GM23338 (cell line): ENCODE results near the gene ARHGAP32. TPM values are rescaled to one million over a fixed set of nuclear protein-coding genes. Genes with fewer than 3 reads are reported as not detected.

Experiments used
- ATAC-seq: fragments of 200-7000 bp; cut with Tn5 transposase; 3 replicates; pipeline ENCODE4 v1.9.1; 2020
- DNase-seq: peaks from one replicate; pipeline ENCODE4 v3.0.0-alpha.2; 2015; ENCODE audit warnings: low spot score
- H2AFZ ChIP-seq: fragments of 200-600 bp; sonication (generic); 2 replicates; pipeline ENCODE4 v1.8.0; 2016; ENCODE audit warnings: antibody characterized with exemption, mild to moderate bottlenecking, moderate library complexity
- H3F3A ChIP-seq: fragments of 200-600 bp; sonication (generic); replicated peaks from 2 replicates; pipeline ENCODE4 v1.8.0; 2017; ENCODE audit warnings: antibody characterized with exemption, mixed run types, low read depth
- H3K27ac ChIP-seq: fragments of 200-600 bp; sonication (generic); 2 replicates; pipeline ENCODE4 v1.6.1; 2016; ENCODE audit warnings: low read depth
- H3K27me3 ChIP-seq: fragments of 200-600 bp; sonication (generic); 2 replicates; pipeline ENCODE4 v1.8.0; 2016; ENCODE audit warnings: mild to moderate bottlenecking, mixed run types, moderate library complexity; ENCODE audit not compliant: insufficient read depth
- H3K36me3 ChIP-seq: fragments of 200-600 bp; sonication (generic); 2 replicates; pipeline ENCODE4 v1.8.0; 2016; ENCODE audit warnings: mild to moderate bottlenecking; ENCODE audit not compliant: insufficient read depth
- H3K4me1 ChIP-seq: fragments of 200-600 bp; sonication (generic); 2 replicates; pipeline ENCODE4 v1.8.0; 2016; ENCODE audit warnings: mild to moderate bottlenecking, moderate library complexity; ENCODE audit not compliant: insufficient read depth
- H3K4me2 ChIP-seq: fragments of 200-600 bp; sonication (generic); 2 replicates; pipeline ENCODE4 v1.7.1; 2017; ENCODE audit warnings: mixed run types
- H3K4me3 ChIP-seq: fragments of 200-600 bp; sonication (generic); 2 replicates; pipeline ENCODE4 v1.6.1; 2016; ENCODE audit warnings: mixed run types
- H3K79me2 ChIP-seq: fragments of 200-600 bp; sonication (generic); replicated peaks from 2 replicates; pipeline ENCODE4 v1.8.0; 2017; ENCODE audit warnings: mild to moderate bottlenecking; ENCODE audit not compliant: insufficient read depth
- H3K9me2 ChIP-seq: fragments of 200-600 bp; sonication (generic); 2 replicates; pipeline ENCODE4 v1.8.0; 2017; ENCODE audit not compliant: insufficient read depth
- H4K20me1 ChIP-seq: fragments of 200-600 bp; sonication (generic); replicated peaks from 2 replicates; pipeline ENCODE4 v1.8.0; 2017; ENCODE audit warnings: mild to moderate bottlenecking; ENCODE audit not compliant: insufficient read depth
- H3K27ac Mint-ChIP-seq: 2 replicates; pipeline ENCODE4 v1.8.0; 2020; ENCODE audit warnings: inconsistent platforms, mild to moderate bottlenecking, moderate library complexity, mixed read lengths
- H3K27me3 Mint-ChIP-seq: 3 replicates; pipeline ENCODE4 v1.8.0; 2022; ENCODE audit warnings: low read depth, mild to moderate bottlenecking, moderate library complexity, mixed read lengths, inconsistent platforms; ENCODE audit not compliant: insufficient read depth, poor library complexity
- H3K36me3 Mint-ChIP-seq: 3 replicates; pipeline ENCODE4 v1.8.0; 2021; ENCODE audit warnings: low read depth, mild to moderate bottlenecking, inconsistent platforms, moderate library complexity, mixed read lengths
- H3K4me1 Mint-ChIP-seq: 3 replicates; pipeline ENCODE4 v1.8.0; 2020; ENCODE audit warnings: mild to moderate bottlenecking, inconsistent platforms, mixed read lengths
- H3K4me3 Mint-ChIP-seq: 3 replicates; pipeline ENCODE4 v1.8.0; 2021; ENCODE audit warnings: moderate library complexity, mild to moderate bottlenecking, inconsistent platforms, mixed read lengths
- H3K9me3 Mint-ChIP-seq: 3 replicates; pipeline ENCODE4 v1.8.0; 2020; ENCODE audit warnings: moderate library complexity, mild to moderate bottlenecking, inconsistent platforms, mixed read lengths
- CTCF ChIP-seq, 2 experiments: fragments of 200-600 bp in 1 of 2; sonication (generic) in 1 of 2; conservative IDR thresholded peaks; 2 replicates each; pipeline versions ENCODE4 v1.5.1 to v1.6.1; 2016 to 2017; ENCODE audit warnings: antibody characterized with exemption in 2 of 2, low read depth in 2 of 2, mild to moderate bottlenecking in 2 of 2, moderate library complexity in 1 of 2
- EZH2 ChIP-seq: fragments of 200-600 bp; sonication (generic); IDR thresholded peaks from one replicate; pipeline ENCODE4 v1.8.0; 2017; ENCODE audit warnings: antibody characterized with exemption, mild to moderate bottlenecking, low read depth; ENCODE audit not compliant: unreplicated experiment
- EZH2phosphoT487 ChIP-seq: fragments of 200-600 bp; sonication (generic); IDR thresholded peaks from one replicate; pipeline ENCODE4 v1.8.1; 2018; ENCODE audit warnings: antibody characterized with exemption; ENCODE audit not compliant: unreplicated experiment
- NANOG ChIP-seq: IDR thresholded peaks from 2 replicates; pipeline ENCODE4 v1.6.1; 2016; ENCODE audit warnings: antibody characterized with exemption, borderline replicate concordance
- POLR2AphosphoS5 ChIP-seq: IDR thresholded peaks from 2 replicates; pipeline ENCODE4 v1.6.1; 2016; ENCODE audit warnings: antibody characterized with exemption, low read depth
- ZNF114 ChIP-seq: fragments of 250-450 bp; sonication (Bioruptor Pico); IDR thresholded peaks from 2 replicates; pipeline ENCODE4 v1.5.0; 2020; ENCODE audit warnings: mild to moderate bottlenecking, moderate library complexity
- ZNF462 ChIP-seq: fragments of 250-450 bp; sonication (Bioruptor Pico); IDR thresholded peaks from 2 replicates; pipeline ENCODE4 v1.5.0; 2020; ENCODE audit warnings: mild to moderate bottlenecking, moderate library complexity
- polyA plus RNA-seq: library from polyadenylated mRNA; unstranded; fragments of >200 nt; fragmentation: Nextera tagmentation; extraction: Ambion mirVana; gene quantifications from 2 replicates; pipeline ENCODE4 v1.2.1, GENCODE V29; 2016
- total RNA-seq: library from RNA; depleted of rRNA; stranded (reverse); fragments of >200 nt; shearing (Covaris generic); gene quantifications from 2 replicates; pipeline ENCODE4 v1.2.3, GENCODE V29; 2014

ARHGAP32 gene
- total and polyA plus RNA-seq, 2 experiments from 2014 or later: 3.9 to 17.2 TPM

GRCh38 chr11:129021295-129021694 is 170.8 kb downstream of the ARHGAP32 start:
- no peaks in the 10 kb centered on the region for H3K36me3 Mint-ChIP-seq
- H3K4me2 ChIP-seq: no peak overlapping the region
- H3K27ac ChIP-seq: no peak overlapping the region
- no peaks in the 10 kb centered on the region for H3K27me3 ChIP-seq
- TF ChIP-seq POLR2AphosphoS5: no peak
- TF ChIP-seq ZNF462 (CRISPR knock-in tag): no peak
- TF ChIP-seq EZH2phosphoT487: no peak
- no peak for TF ChIP-seq ZNF114 (CRISPR knock-in tag)
- TF ChIP-seq EZH2: no peak
- no peak overlapping the region for H3K4me3 ChIP-seq
- no peaks in the 10 kb centered on the region for H3K27me3 Mint-ChIP-seq
- H3F3A ChIP-seq: no peaks in the 10 kb centered on the region
- H3K36me3 ChIP-seq: no peaks in the 10 kb centered on the region
- no peaks in the 10 kb centered on the region for H3K9me3 Mint-ChIP-seq
- DNase-seq: no peak
- H3K27ac Mint-ChIP-seq: no peak overlapping the region
- peaks cover 10% of the 10 kb centered on the region for H3K4me1 ChIP-seq
- H4K20me1 ChIP-seq: no peaks in the 10 kb centered on the region
- no peaks in the 10 kb centered on the region for H3K79me2 ChIP-seq
- no peak overlapping the region for H3K4me3 Mint-ChIP-seq
- H3K9me2 ChIP-seq: no peaks in the 10 kb centered on the region
- ATAC-seq: no peak
- H2AFZ ChIP-seq: no peak overlapping the region
- H3K4me1 Mint-ChIP-seq: peaks cover 15% of the 10 kb centered on the region

- Histone ChIP-seq H3K4me2 (no peak overlapping the region), H3K36me3 (no peaks in the 10 kb centered on the region), H3K4me3 (no peak overlapping the region), H3K79me2 (no peaks in the 10 kb centered on the region), H3F3A (no peaks in the 10 kb centered on the region), H3K27ac (no peak overlapping the region), H2AFZ (no peak overlapping the region), H3K4me1 (no peaks in the 10 kb centered on the region; the same call in none of the 2 replicates), H3K9me2 (no peaks in the 10 kb centered on the region), H4K20me1 (no peaks in the 10 kb centered on the region), H3K27me3 (no peaks in the 10 kb centered on the region)
- Mint-ChIP-seq H3K27me3 (no peaks in the 10 kb centered on the region), H3K4me1 (peaks cover 4% of the 10 kb centered on the region; the same call in 2 of the 3 replicates), H3K9me3 (no peaks in the 10 kb centered on the region), H3K4me3 (no peak overlapping the region), H3K36me3 (no peaks in the 10 kb centered on the region), H3K27ac (no peak overlapping the region)
- TF ChIP-seq NANOG (no peak), CTCF (conservative IDR thresholded peaks at IDR 0.05; ENCODE audit: low read depth in 2 of 2) (peak in 1 of 2 experiments; percentile 27; a peak in 2 of 4 replicates)
- ATAC-seq (peak; percentile 52; the same call in 2 of the 3 replicates), DNase-seq (peak; percentile 18)
These were observed 173.1 kb downstream of the ARHGAP32 start for GRCh38 chr11:129018991-129019390.
